Stimulated activated CD4-positive, alpha-beta T cell treated with anti-CD3 and anti-CD28 coated beads, TNF-alpha, amount 100 ng/mL, for 4 hours (primary cell): ENCODE data around the gene TMEM178B.

Experiments used
- DNase-seq, 3 experiments: peaks; one replicate each; pipeline ENCODE4 v3.0.0-alpha.2; 2020; ENCODE audit warnings: low read depth in 3 of 3

Gene TMEM178B

GRCh38 chr7:141263508-141263907 is 189.6 kb downstream of the TMEM178B start:
- no peak for DNase-seq

GRCh38 chr7:141263983-141264382 is 190.1 kb downstream of the TMEM178B start:
- no peak for DNase-seq

GRCh38 chr7:141264511-141264910 is 190.6 kb downstream of the TMEM178B start:
- DNase-seq, result no peak

- no peak for DNase-seq
These were observed 191.8 kb downstream of the TMEM178B start for GRCh38 chr7:141265668-141266067.

GRCh38 chr7:141268614-141269013 is 194.8 kb downstream of the TMEM178B start:
- no peak for DNase-seq

GRCh38 chr7:141271451-141271850 is 197.6 kb downstream of the TMEM178B start:
- no peak for DNase-seq

- no peak for DNase-seq
These were observed 198.6 kb downstream of the TMEM178B start for GRCh38 chr7:141272417-141272816.

- DNase-seq, result no peak
These were observed 201.5 kb downstream of the TMEM178B start for GRCh38 chr7:141275350-141275749.

GRCh38 chr7:141276031-141276430 is 202.2 kb downstream of the TMEM178B start:
- DNase-seq, result no peak

GRCh38 chr7:141280100-141280499 is 206.2 kb downstream of the TMEM178B start:
- DNase-seq, result no peak

- DNase-seq, result no peak
These were observed 207.4 kb downstream of the TMEM178B start for GRCh38 chr7:141281311-141281710.

GRCh38 chr7:141286522-141286921 is 212.7 kb downstream of the TMEM178B start:
- DNase-seq, result no peak

GRCh38 chr7:141287936-141288335 is 214.1 kb downstream of the TMEM178B start:
- DNase-seq, result no peak

GRCh38 chr7:141288626-141289025 is 214.8 kb downstream of the TMEM178B start:
- no peak for DNase-seq

GRCh38 chr7:141290365-141290764 is 216.5 kb downstream of the TMEM178B start:
- DNase-seq, result no peak

GRCh38 chr7:141290973-141291372 is 217.1 kb downstream of the TMEM178B start:
- no peak for DNase-seq

GRCh38 chr7:141291541-141291940 is 217.7 kb downstream of the TMEM178B start:
- no peak for DNase-seq

- DNase-seq, result no peak
These were observed 220.4 kb downstream of the TMEM178B start for GRCh38 chr7:141294143-141294829.

- DNase-seq, result no peak
These were observed 221.6 kb downstream of the TMEM178B start for GRCh38 chr7:141295367-141295895.

GRCh38 chr7:141300816-141301215 is 227.0 kb downstream of the TMEM178B start:
- no peak for DNase-seq

- no peak for DNase-seq
These were observed 227.7 kb downstream of the TMEM178B start for GRCh38 chr7:141301544-141301943.

- DNase-seq, result no peak
These were observed 228.8 kb downstream of the TMEM178B start for GRCh38 chr7:141302617-141303016.

- DNase-seq, result no peak
These were observed 230.4 kb downstream of the TMEM178B start for GRCh38 chr7:141304291-141304690.

- DNase-seq, result no peak
These were observed 232.2 kb downstream of the TMEM178B start for GRCh38 chr7:141306081-141306480.
